HEK293 (cell line): ENCODE measurements around the gene ZNHIT3.
"Not testable (repeated sequence)": the region's sequence is repeated elsewhere in the genome, so short reads cannot be mapped to it uniquely, and the experiment has no call there.

ENCODE experiments used
- CTCF ChIA-PET: fragments of 350-600 bp; formaldehyde crosslinking; extraction: SDS; loops from one replicate; lab custom pipeline; 2021; ENCODE audit warnings: antibody characterized with exemption; lab: Yijun Ruan, JAX
- POLR2A ChIA-PET: fragments of 300-600 bp; formaldehyde crosslinking; extraction: SDS; loops from one replicate; lab custom pipeline; 2020; ENCODE audit warnings: antibody characterized with exemption, inconsistent platforms; lab: Yijun Ruan, JAX
- H3K27ac ChIP-seq: fragments of 200-500 bp; sonication (Bioruptor generic); 2 replicates; pipeline ENCODE4 v1.5.1; 2014; ENCODE audit warnings: low read depth, low read length, control low read depth, inconsistent platforms; ENCODE audit errors: extremely low read depth
- H3K36me3 ChIP-seq, 2 experiments: fragments of 200-500 bp in 1 of 2; sonication (Bioruptor generic) in 1 of 2; 1 replicate in 1 of 2; 2 replicates in 1 of 2; pipeline ENCODE4 v1.5.1; 2014 to 2017; ENCODE audit warnings: inconsistent platforms in 2 of 2, low read length in 2 of 2; ENCODE audit not compliant: control insufficient read depth in 2 of 2, insufficient read depth in 1 of 2
- H3K4me1 ChIP-seq: fragments of 200-500 bp; sonication (Bioruptor generic); 2 replicates; pipeline ENCODE4 v1.5.1; 2014; ENCODE audit warnings: mild to moderate bottlenecking, low read length, inconsistent platforms; ENCODE audit not compliant: control insufficient read depth, insufficient read depth
- H3K4me3 ChIP-seq: 2 replicates; pipeline ENCODE4 v1.5.1; 2011; ENCODE audit warnings: low read depth, mild to moderate bottlenecking, control low read depth, low read length, moderate library complexity
- H3K9me3 ChIP-seq: fragments of 200-500 bp; sonication (Bioruptor generic); 2 replicates; pipeline ENCODE4 v1.5.1; 2014; ENCODE audit warnings: low read depth, low read length, inconsistent platforms; ENCODE audit not compliant: control insufficient read depth, insufficient read depth
- KLF17 ChIP-seq: fragments of 450-650 bp; formaldehyde crosslinking; IDR thresholded peaks from 2 replicates; pipeline ENCODE4 v1.5.1; 2016; ENCODE audit warnings: missing biosample characterization, missing genetic modification characterization
- MZF1 ChIP-seq: fragments of 450-650 bp; formaldehyde crosslinking; IDR thresholded peaks from 2 replicates; pipeline ENCODE4 v1.5.1; 2017; ENCODE audit warnings: missing biosample characterization, missing genetic modification characterization, borderline replicate concordance
- SP3 ChIP-seq: fragments of 450-650 bp; formaldehyde crosslinking; IDR thresholded peaks from 2 replicates; pipeline ENCODE4 v1.5.1; 2016; ENCODE audit warnings: missing biosample characterization, missing genetic modification characterization
- YY1 ChIP-seq: fragments of 450-650 bp; formaldehyde crosslinking; IDR thresholded peaks from 2 replicates; pipeline ENCODE4 v1.5.1; 2018; ENCODE audit warnings: missing biosample characterization, missing genetic modification characterization
- ZBTB10 ChIP-seq: fragments of 450-650 bp; formaldehyde crosslinking; IDR thresholded peaks from 2 replicates; pipeline ENCODE4 v1.5.1; 2016; ENCODE audit warnings: missing biosample characterization, missing genetic modification characterization
- ZNF121 ChIP-seq: fragments of 450-650 bp; formaldehyde crosslinking; IDR thresholded peaks from 2 replicates; pipeline ENCODE4 v1.5.1; 2016; ENCODE audit warnings: missing biosample characterization, missing genetic modification characterization
- ZNF184 ChIP-seq: fragments of 450-650 bp; IDR thresholded peaks from 2 replicates; pipeline ENCODE4 v1.5.1; 2018; ENCODE audit warnings: missing biosample characterization, mild to moderate bottlenecking, missing genetic modification characterization
- ZNF292 ChIP-seq: fragments of 450-650 bp; formaldehyde crosslinking; IDR thresholded peaks from 2 replicates; pipeline ENCODE4 v1.5.1; 2016; ENCODE audit warnings: low read depth, missing biosample characterization, missing genetic modification characterization, borderline replicate concordance
- ZNF302 ChIP-seq: fragments of 450-650 bp; formaldehyde crosslinking; IDR thresholded peaks from 2 replicates; pipeline ENCODE4 v1.5.1; 2016; ENCODE audit warnings: missing biosample characterization, missing genetic modification characterization, low read depth
- ZNF398 ChIP-seq: fragments of 450-650 bp; formaldehyde crosslinking; IDR thresholded peaks from 2 replicates; pipeline ENCODE4 v1.5.1; 2017; ENCODE audit warnings: missing biosample characterization, missing genetic modification characterization
- ZNF555 ChIP-seq: fragments of 450-650 bp; formaldehyde crosslinking; conservative IDR thresholded peaks from 2 replicates; pipeline ENCODE4 v1.5.1; 2017; ENCODE audit warnings: missing biosample characterization, mild to moderate bottlenecking, missing genetic modification characterization, inconsistent platforms
- ZNF623 ChIP-seq: fragments of 450-650 bp; formaldehyde crosslinking; IDR thresholded peaks from 2 replicates; pipeline ENCODE4 v1.5.1; 2016; ENCODE audit warnings: missing biosample characterization, missing genetic modification characterization
- ZNF777 ChIP-seq: fragments of 450-650 bp; formaldehyde crosslinking; IDR thresholded peaks from 2 replicates; pipeline ENCODE4 v1.5.1; 2017; ENCODE audit warnings: missing biosample characterization, missing genetic modification characterization, borderline replicate concordance

Gene ZNHIT3

DNA sequence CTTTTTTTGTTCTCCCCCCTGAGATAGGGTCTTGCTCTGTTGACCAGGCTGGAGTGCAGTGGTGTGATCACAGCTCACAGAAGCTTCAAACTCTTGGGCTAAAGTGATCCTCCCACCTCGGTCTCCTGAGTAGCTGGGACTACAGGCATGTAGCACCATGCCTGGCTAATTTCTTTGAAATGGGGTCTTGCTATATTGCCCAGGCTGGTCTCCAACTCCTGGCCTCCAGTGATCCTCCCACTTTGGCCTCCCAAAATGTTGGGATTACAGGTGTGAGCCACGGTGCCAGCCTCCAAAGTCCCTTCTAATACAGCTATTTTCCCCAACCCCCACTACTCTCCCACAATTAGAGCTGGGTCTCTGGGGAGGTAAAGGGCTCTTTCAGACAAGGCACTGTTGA lies 22.0 kb downstream of the ZNHIT3 start:
- H3K9me3 ChIP-seq, H3K27ac ChIP-seq, POLR2A ChIA-PET, H3K4me1 ChIP-seq, CTCF ChIA-PET, H3K4me3 ChIP-seq: not testable (repeated sequence)
- peak; percentile 94 for TF ChIP-seq ZNF121
- H3K36me3 ChIP-seq: peaks cover 29 to 97% of the 10 kb centered on the region in 2 experiments

DNA sequence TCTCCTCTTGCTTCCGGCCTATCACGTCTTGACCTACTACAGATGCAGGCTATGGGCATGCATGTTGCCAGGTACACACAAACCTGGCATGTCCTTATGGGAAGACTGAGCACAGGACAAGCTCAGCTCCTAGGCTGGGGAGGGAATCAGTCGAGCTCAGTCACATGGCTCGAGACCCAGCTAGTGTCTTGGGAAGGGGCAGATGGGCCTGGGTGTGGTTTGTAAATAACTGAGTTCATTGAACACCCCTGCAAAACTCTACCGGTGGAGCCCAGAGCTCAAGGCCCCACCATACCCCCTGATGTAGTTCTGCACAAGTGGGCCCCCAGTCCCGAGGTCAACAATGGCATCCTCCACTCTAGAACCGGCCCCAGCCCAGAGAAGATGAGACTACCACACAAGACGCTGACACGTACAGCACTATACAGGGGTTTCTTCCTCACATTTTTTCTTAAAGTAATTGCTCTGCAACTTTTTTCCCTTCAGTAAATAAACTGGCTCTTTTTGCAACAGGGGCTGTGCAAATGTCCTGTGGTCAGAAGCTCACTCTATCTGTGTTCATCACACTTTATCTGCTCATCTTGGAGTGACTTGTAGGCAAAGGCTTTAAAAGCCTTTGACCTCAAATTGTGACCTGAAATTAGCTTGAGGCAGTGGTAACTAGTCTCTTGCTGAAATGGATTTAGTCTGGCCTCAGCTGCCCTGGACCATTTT lies 22.9 kb downstream of the ZNHIT3 start:
- Histone ChIP-seq H3K9me3 (no peaks in the 10 kb centered on the region), H3K36me3 (peaks cover 21 to 97% of the 10 kb centered on the region in 2 experiments)
- CTCF ChIA-PET: no interaction called here

DNA sequence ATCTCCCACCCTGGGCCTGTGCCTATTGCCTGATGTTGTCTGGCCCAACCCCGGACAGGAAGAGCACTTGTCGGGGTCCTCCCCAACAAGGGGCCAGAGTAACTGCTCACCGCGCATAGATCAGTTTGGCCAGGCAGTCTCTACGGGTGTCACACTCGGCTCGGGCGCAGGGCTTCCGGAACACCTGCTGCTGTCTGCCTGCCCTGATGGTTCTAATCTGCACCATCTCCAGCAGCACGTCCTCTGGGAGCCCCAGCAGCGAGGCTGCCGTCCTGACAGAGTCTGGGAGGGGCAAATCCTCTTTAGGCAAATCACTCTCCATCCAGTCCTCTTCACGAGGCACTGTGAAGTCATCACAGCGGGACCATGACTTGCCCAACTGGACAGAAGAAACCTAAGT lies 24.2 kb downstream of the ZNHIT3 start:
- Histone ChIP-seq H3K9me3 (no peaks in the 10 kb centered on the region), H3K27ac (no peak overlapping the region), H3K4me3 (no peak overlapping the region), H3K4me1 (no peaks in the 10 kb centered on the region), H3K36me3 (peaks cover 12 to 98% of the 10 kb centered on the region in 2 experiments)
- ChIA-PET POLR2A (no interaction called here), CTCF (no interaction called here)
- no peak for TF ChIP-seq ZNF398 (tag by site-specific recombination)
- no peak for TF ChIP-seq ZBTB10 (tag by site-specific recombination)
- no peak for TF ChIP-seq YY1
- TF ChIP-seq ZNF777 (tag by site-specific recombination): no peak
- no peak for TF ChIP-seq MZF1 (tag by site-specific recombination)

More for the DNA sequence above, 22.9 kb downstream of the ZNHIT3 start:
- TF ChIP-seq ZNF555 (tag by site-specific recombination) (no peak), KLF17 (no peak), ZNF623 (tag by site-specific recombination) (peak; percentile 97)
- Histone ChIP-seq H3K4me1 (no peaks in the 10 kb centered on the region), H3K27ac (no peak overlapping the region), H3K4me3 (no peak overlapping the region)
- POLR2A ChIA-PET: interaction anchor here (1.2 kb wide), 1 partner anchor 92 kb away, joined by 3 read pairs; the partner anchor contains the start of gene MRM1

DNA sequence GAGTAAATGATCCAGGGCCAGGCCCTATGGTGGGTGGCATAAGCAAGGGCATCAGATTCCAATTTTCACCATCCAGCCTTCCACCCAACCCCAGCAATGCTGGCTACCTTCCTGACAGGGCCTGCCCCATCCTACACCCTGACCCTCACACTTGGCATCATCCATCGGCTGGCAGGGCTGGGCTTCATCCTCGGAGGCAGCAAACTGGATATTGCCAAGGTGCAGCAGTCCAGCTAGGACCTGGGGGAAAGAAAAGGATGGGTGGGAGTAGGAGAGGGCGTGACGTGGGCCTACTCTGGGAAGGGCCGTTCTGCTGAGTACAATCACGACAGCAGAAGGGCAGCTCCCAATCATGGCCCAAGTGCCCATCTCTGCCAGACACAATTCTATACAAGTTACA lies 24.7 kb downstream of the ZNHIT3 start:
- Histone ChIP-seq H3K4me3 (no peak overlapping the region), H3K4me1 (no peaks in the 10 kb centered on the region), H3K27ac (no peak overlapping the region), H3K36me3 (peaks cover 8 to 98% of the 10 kb centered on the region in 2 experiments), H3K9me3 (no peaks in the 10 kb centered on the region)
- CTCF ChIA-PET: no interaction called here
- POLR2A ChIA-PET: no interaction called here
- TF ChIP-seq ZNF292 (tag by site-specific recombination) (no peak), ZNF302 (no peak), ZNF184 (tag by site-specific recombination) (no peak), SP3 (no peak)
